ENCODE measurements around the gene SNRPA.

DNA sequence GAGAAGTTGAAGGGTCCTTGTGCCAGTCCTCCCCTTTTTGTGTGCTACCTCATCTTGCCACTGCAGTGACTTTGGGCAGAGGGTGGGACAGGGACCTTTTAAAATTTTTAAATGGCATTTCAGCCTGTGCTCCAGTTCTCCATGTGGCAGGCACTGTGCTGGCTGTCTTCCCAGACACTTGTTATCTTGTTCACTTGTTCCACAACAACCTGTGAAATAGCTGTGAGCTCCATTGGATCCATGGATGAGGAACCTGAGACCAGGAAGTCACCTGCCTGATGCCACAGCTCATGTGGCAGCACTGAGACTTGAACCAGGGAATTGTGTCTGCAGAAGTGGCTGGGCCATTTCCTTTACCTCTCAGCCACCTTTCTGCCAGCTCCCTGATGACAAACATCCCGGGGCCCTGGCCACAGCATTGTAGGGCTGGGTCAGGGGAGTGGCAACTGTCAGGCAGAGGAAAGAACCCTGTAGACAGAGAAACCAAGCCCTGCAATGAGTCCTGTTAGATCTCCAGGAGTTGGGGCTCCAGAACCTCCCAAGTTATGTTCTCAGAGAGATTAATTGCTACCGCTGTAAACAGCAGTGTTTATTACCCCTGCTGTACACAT is 54.4 kb downstream of the SNRPA start:
- TF ChIP-seq GATA2 (IDR thresholded peaks at IDR 0.05; ENCODE audit: low read depth, low read length) (no peak), GATA3 (IDR thresholded peaks at IDR 0.05; ENCODE audit: low read depth, low read length) (no peak)

All from SH-SY5Y (cell line).